NT2/D1 (cell line): ENCODE results near the gene KLF16.
A peak's percentile ranks its signal among the peaks of the same experiment; 100 is the strongest.

Experiments used
- DNase-seq: peaks from one replicate; pipeline ENCODE4 v3.0.0-alpha.2; 2011; ENCODE audit warnings: low read depth, low spot score
- H3K27me3 ChIP-seq: 2 replicates; pipeline ENCODE4 v1.6.0; 2011; ENCODE audit warnings: mild to moderate bottlenecking; ENCODE audit not compliant: insufficient read length, insufficient read depth
- H3K36me3 ChIP-seq: 2 replicates; pipeline ENCODE4 v1.6.1; 2011; ENCODE audit warnings: mild to moderate bottlenecking, low read length, mixed read lengths; ENCODE audit not compliant: insufficient read depth, insufficient read length
- H3K4me1 ChIP-seq: 2 replicates; pipeline ENCODE4 v1.5.1; 2011; ENCODE audit not compliant: insufficient read depth, insufficient read length
- H3K4me3 ChIP-seq: 2 replicates; pipeline ENCODE4 v1.5.1; 2011; ENCODE audit warnings: low read depth; ENCODE audit not compliant: insufficient read length
- H3K9ac ChIP-seq: 2 replicates; pipeline ENCODE4 v1.6.0; 2011; ENCODE audit warnings: low read depth; ENCODE audit not compliant: insufficient read length
- H3K9me3 ChIP-seq: 2 replicates; pipeline ENCODE4 v1.5.1; 2011; ENCODE audit warnings: mild to moderate bottlenecking, low read length; ENCODE audit not compliant: insufficient read depth
- SUZ12 ChIP-seq: IDR thresholded peaks from 2 replicates; pipeline ENCODE4 v1.6.1; 2011; ENCODE audit not compliant: insufficient read length, insufficient read depth; ENCODE audit errors: extremely low read depth
- YY1 ChIP-seq: IDR thresholded peaks from 2 replicates; pipeline ENCODE4 v1.6.1; 2011; ENCODE audit not compliant: insufficient read length, insufficient read depth
- ZNF274 ChIP-seq: IDR thresholded peaks from 2 replicates; pipeline ENCODE4 v1.6.1; 2011; ENCODE audit warnings: mild to moderate bottlenecking, low read depth, low read length

KLF16 gene

DNA sequence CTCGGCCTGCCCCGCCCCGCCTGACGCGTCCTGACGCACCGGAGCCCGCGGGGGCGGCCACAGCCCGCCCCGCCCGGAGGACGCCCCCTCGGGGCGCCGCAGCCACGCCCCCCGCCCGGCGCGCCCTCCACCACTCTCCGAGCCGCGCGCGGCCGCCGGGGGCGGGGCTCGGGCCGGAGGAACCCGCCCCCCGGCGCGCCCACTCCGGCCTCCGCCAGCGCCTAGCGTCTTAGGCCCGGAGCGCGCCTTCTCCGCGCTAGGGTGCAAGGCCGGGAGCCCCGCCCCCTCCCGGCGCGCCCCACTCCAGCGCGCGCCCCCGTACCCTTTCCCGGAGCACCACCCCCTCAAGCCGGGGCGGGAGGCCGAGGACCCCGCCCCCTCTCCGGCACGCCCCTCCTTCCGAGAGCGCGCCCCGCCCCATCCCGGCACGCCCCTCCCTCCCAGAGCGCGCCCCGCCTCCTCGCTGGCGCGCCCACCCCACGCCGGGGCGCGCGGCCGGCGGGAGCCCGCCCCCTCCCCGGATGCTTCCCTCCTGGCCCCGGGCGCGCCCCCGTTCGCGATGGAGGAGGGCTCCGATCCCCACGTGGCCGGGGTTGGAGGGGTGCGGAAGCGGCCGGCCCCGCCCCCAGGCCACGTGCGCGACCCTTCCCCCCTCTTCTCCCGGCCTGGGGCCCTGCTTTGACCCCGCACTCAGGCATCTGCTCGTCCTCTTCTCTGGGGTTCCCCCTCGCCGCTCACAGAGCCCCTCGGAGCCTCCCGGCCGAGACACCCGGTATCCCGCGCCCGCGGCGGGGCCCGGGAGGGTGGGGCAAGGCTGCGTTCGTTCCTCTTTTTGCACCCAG, 480 bp upstream of the KLF16 start:
- H3K9me3 ChIP-seq, result peaks cover 7% of the 10 kb centered on the region; the same call in 1 of the 2 replicates
- no peak for TF ChIP-seq ZNF274
- TF ChIP-seq YY1, result no peak
- peak; percentile 89 for DNase-seq
- peaks cover 11% of the 10 kb centered on the region for H3K4me1 ChIP-seq
- H3K36me3 ChIP-seq, result peaks cover 6% of the 10 kb centered on the region
- peaks cover 24% of the 10 kb centered on the region for H3K27me3 ChIP-seq
- peak overlapping the region; percentile 84 for H3K4me3 ChIP-seq
- peak overlapping the region; percentile 95 for H3K9ac ChIP-seq

- peak overlapping the region; percentile 92 for H3K9ac ChIP-seq
- DNase-seq, result no peak
Observed at GRCh38 chr19:1862424-1863327, 703 bp downstream of the KLF16 start.

DNA sequence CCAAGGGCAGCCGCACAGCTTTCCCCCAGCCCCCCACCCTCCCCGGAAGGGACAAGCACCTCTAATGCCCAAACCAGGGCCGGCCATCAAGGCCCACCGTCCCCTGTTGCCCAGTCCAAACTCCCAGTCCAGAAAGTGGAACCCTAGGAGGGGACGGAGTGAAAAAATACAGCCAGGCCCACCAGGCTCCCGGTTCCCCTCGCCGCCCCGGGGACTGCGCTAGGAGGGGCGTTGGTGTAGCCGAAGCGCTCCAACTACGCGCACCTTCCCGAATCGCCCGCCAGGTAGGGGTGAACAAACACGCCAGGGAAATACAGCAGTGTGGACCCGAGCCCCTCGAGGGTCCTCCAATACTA, 1.3 kb downstream of the KLF16 start:
- peak overlapping the region; percentile 92 for H3K9ac ChIP-seq
- H3K4me3 ChIP-seq, result peak overlapping the region; percentile 84
- peaks cover 3% of the 10 kb centered on the region for H3K36me3 ChIP-seq
- H3K27me3 ChIP-seq, result peaks cover 24% of the 10 kb centered on the region
- peaks cover 26% of the 10 kb centered on the region for H3K4me1 ChIP-seq
- peaks cover 7% of the 10 kb centered on the region; the same call in 1 of the 2 replicates for H3K9me3 ChIP-seq
- DNase-seq, result no peak
- no peak for TF ChIP-seq ZNF274
- no peak for TF ChIP-seq SUZ12
- no peak for TF ChIP-seq YY1

More at GRCh38 chr19:1862424-1863327, 703 bp downstream of the KLF16 start:
- peaks cover 6% of the 10 kb centered on the region for H3K36me3 ChIP-seq
- TF ChIP-seq ZNF274 (no peak), YY1 (no peak), SUZ12 (no peak)
- peaks cover 7% of the 10 kb centered on the region; the same call in 1 of the 2 replicates for H3K9me3 ChIP-seq
- H3K27me3 ChIP-seq, result peaks cover 24% of the 10 kb centered on the region
- H3K4me3 ChIP-seq, result peak overlapping the region; percentile 84
- peaks cover 22% of the 10 kb centered on the region for H3K4me1 ChIP-seq

- peaks cover 24% of the 10 kb centered on the region for H3K4me1 ChIP-seq
- H3K9ac ChIP-seq, result peak overlapping the region; percentile 92
- no peak for DNase-seq
Observed at GRCh38 chr19:1861599-1862031, 1.8 kb downstream of the KLF16 start.

GRCh38 chr19:1860821-1861598, 2.4 kb downstream of the KLF16 start:
- peak overlapping the region; percentile 92 for H3K9ac ChIP-seq
- H3K4me1 ChIP-seq, result peaks cover 27% of the 10 kb centered on the region
- H3K4me3 ChIP-seq, result peak overlapping the region; percentile 84
- peaks cover 24% of the 10 kb centered on the region for H3K27me3 ChIP-seq
- H3K9me3 ChIP-seq, result peaks cover 7% of the 10 kb centered on the region; the same call in 1 of the 2 replicates
- TF ChIP-seq ZNF274, result no peak
- DNase-seq, result no peak
- H3K36me3 ChIP-seq, result no peaks in the 10 kb centered on the region

More at GRCh38 chr19:1861599-1862031, 1.8 kb downstream of the KLF16 start:
- Histone ChIP-seq H3K4me3 (peak overlapping the region; percentile 84), H3K36me3 (no peaks in the 10 kb centered on the region), H3K27me3 (peaks cover 24% of the 10 kb centered on the region), H3K9me3 (peaks cover 7% of the 10 kb centered on the region; the same call in 1 of the 2 replicates)
- TF ChIP-seq YY1 (no peak), ZNF274 (no peak), SUZ12 (no peak)

- H3K27me3 ChIP-seq, result peaks cover 24% of the 10 kb centered on the region
- DNase-seq, result no peak
- H3K4me3 ChIP-seq, result peak overlapping the region; percentile 84
- peaks cover 33% of the 10 kb centered on the region for H3K4me1 ChIP-seq
- no peaks in the 10 kb centered on the region for H3K36me3 ChIP-seq
- H3K9me3 ChIP-seq, result peaks cover 3% of the 10 kb centered on the region; the same call in 1 of the 2 replicates
- peak overlapping the region; percentile 72 for H3K9ac ChIP-seq
- TF ChIP-seq SUZ12 (no peak), ZNF274 (no peak), YY1 (no peak)
Observed at GRCh38 chr19:1860042-1860775, 3.2 kb downstream of the KLF16 start.
